ENCODE measurements around the gene DAAM1.

Gene DAAM1

DNA sequence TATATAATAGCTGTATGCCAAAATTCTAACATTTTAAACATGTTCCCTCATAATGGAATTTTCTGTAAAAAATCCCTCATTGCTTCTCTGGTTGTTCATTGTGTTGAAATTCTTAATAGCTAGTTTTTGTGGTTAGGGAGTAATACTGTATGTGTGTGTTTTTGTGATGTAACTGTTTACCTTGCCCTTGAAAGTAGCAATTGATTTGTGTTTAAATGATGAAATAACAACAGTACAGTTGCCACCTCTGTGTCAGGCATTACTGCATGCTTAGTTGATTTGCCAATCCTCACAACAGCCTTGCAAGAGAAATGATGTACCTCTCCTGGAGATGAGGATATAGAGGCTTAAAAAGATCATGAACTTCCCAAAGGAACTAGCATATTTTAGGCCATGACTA lies 94.9 kb downstream of the DAAM1 start:
- in situ Hi-C loops (cut with MboI; ENCODE audit: low sequenced_read_pairs) = no loop called here

DNA sequence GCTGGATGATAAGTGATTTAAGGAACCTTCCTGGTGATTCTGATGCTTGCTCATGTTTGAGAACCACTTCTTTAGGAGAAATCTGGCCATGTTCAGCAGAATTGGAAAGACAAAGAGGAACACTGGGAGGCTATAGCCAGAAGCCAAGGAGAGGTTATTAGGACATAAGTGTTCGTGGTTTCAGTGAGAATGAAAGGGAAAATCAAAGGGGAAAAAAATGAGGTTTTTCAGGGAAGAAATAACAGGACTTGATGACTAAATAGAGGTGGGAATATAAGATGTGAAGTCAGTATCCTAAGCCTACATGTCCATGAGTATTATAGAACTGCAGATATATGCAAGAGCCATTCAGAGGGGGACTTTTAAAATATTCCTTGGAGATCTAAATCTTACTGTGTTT lies 95.6 kb downstream of the DAAM1 start:
- in situ Hi-C loops (cut with MboI; ENCODE audit: low sequenced_read_pairs) = no loop called here

- in situ Hi-C loops (cut with MboI; ENCODE audit: low sequenced_read_pairs) = no loop called here
These were observed 103.6 kb downstream of the DAAM1 start for GRCh38 chr14:59292028-59292427.

DNA sequence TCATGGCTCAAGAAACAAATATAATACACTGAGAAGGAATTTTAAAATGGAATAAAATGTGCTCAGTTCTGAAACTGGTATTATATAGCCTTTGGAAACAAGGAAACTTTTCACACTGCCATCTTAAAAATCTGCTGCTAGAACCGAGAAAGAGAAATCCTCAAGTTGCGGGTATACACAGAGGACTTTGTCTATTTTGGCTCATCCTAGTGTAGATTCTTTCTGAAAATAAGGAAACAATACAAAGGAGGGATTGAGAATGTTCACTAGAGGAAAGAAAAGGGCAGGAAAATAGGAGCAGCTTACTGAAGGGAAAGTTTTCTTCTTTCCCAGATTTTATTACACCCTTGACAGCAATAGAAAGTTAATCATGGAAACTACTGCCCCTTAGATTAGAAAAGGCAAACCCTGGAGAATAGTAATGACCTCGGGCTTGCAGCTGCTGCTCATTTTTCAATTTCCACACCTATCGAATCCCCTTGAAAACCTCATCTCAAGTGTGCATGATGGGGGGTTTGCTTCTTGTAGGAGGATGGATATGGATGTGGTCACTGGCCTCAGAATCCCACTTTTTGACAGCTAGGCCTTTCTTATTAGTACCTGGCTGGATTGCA lies 104.6 kb downstream of the DAAM1 start:
- in situ Hi-C loops (cut with MboI; ENCODE audit: low sequenced_read_pairs) = no loop called here

DNA sequence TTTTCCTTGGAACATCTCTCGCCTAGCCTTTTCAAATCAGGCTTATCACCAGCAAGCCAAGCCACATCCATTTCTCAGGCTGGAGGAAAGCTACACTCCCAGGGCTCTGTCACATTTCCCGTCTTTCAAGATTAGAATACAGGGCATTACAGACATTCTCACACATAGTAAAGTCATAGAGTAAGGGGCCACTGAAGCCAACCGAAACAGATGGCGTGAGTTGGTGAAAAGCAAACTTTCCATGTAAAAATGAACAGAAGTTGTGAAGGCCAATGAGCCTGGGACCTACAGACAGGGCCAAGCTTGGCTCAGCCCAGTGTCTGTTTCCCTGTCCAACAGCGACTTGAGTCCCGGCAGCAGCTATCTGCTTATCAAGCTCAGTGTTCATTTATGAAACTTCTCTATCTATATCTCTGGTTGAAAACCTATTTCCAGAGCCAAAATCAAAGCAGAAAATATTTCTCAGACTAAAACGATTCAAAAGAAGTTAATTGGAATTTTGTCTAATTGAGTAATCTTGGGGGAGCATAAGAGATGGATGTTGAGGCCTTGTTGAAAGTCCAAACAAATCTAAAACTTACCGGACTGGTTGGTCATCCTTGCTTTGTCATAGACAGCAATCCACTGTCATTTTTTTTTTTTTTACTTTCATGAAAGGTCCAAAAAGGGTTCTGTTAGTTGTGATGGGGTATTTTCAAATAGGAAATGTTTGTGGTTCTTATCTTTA lies 105.6 kb downstream of the DAAM1 start:
- in situ Hi-C loops (cut with MboI; ENCODE audit: low sequenced_read_pairs) = no loop called here

DNA sequence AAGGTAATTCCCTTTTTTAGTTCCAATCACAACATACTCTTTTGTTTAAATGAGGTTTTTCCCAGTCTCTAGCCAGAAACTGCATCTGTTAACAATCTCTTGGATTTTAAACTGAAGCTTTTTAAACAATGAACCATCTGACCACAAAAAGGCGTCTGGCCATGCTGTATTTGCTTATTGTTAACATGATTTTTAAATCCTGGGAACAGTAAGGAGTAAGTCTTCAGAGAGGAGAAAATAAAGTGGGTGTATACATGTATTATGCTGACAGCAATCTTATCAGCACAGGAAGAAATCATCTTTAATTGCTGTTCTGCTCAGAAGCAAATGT lies 106.2 kb downstream of the DAAM1 start:
- in situ Hi-C loops (cut with MboI; ENCODE audit: low sequenced_read_pairs) = no loop called here

DNA sequence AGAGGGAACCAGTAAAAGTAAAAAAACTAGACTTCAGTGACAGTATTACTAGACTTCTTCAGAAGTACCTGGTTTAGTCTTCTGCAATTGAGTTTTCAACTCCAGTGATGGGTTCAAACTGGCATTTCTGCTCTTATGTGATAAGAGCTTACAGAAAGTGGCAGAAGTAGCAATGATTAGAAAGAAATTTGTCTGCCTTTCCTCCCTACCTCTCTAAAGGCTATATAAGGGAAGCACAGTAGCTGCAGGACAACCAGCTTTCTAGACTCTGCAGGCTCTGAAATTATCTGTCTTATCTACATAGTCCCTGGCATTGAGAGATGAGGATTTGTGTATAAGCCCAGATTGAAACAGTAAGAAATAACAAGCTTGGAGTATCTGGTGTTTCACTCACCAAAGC lies 107.5 kb downstream of the DAAM1 start:
- in situ Hi-C loops (cut with MboI; ENCODE audit: low sequenced_read_pairs) = no loop called here

DNA sequence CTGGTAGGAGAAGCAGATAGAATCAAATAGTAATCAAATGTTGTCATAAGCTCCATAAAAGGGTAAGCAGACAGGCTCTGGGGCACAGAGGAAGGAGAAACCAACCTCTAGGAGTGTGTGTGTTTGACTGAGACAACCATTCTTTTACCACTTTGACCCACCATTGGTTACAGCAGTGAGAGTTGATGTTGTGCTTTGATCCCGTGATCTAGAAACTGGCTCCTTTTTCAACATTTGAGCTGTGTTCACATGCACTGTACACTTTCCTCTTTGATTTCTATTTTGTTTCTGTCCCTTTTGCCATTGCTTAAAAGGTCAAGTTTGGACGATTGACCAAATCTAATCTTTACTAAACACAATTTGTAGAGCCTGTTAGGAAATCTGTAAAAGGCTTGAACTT lies 108.0 kb downstream of the DAAM1 start:
- in situ Hi-C loops (cut with MboI; ENCODE audit: low sequenced_read_pairs) = no loop called here

DNA sequence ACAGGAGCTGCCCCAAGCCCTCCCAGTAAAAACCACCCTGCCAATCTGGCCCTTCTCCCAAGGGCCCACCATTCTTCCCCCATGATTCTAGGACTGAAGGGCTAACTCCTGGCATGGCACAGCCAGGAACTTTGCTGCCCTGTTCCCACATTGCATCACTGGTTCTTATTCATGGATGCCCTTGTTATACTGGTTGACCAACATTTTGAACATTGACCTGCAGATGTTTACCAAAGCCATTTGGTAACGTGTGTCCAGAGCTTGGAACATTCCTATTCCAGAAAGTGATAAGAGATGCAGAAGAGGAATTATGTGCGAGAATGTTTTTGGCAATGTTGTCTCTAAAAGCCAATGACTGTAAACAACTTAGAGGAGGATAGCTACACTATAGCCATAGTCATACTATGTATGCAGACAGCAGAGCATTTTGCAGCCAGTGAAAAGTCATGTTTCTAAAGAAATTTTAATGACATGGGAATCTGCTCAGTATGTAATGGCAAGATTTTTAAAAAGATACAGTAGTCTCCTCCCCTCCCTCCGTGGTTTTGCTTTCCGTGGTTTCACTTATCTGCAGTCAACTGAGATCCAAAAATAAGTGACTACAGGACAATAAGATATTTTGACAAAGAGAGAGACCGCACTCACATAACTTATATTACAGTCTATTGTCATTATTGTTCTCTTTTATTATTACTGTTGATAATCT lies 108.8 kb downstream of the DAAM1 start:
- in situ Hi-C loops (cut with MboI; ENCODE audit: low sequenced_read_pairs) = no loop called here

GRCh38 chr14:59299731-59300130 lies 111.3 kb downstream of the DAAM1 start:
- in situ Hi-C loops (cut with MboI; ENCODE audit: low sequenced_read_pairs) = no loop called here

DNA sequence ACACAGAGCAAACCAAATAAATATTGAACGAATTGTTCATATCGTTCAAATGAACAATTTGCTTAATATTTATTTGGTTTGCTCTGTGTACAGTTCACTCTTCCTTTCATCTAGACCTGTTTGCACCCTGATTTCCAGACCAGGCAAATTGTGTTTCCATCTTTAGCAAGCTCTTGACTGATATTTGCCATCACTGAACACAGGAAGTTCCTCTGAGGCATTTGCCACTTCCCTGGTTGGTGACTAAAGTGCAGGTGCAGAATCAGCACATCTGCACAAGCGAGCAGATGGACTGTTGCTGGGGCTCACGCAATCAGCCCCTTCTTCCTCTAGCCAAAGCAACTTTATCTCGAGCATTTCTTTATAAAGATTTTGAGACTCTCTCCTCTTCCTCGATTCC lies 112.9 kb downstream of the DAAM1 start:
- in situ Hi-C loops (cut with MboI; ENCODE audit: low sequenced_read_pairs) = no loop called here

- in situ Hi-C loops (cut with MboI; ENCODE audit: low sequenced_read_pairs) = no loop called here
These were observed 113.8 kb downstream of the DAAM1 start for GRCh38 chr14:59302313-59302712.

- in situ Hi-C loops (cut with MboI; ENCODE audit: low sequenced_read_pairs) = no loop called here
These were observed 114.7 kb downstream of the DAAM1 start for GRCh38 chr14:59303216-59303615.

DNA sequence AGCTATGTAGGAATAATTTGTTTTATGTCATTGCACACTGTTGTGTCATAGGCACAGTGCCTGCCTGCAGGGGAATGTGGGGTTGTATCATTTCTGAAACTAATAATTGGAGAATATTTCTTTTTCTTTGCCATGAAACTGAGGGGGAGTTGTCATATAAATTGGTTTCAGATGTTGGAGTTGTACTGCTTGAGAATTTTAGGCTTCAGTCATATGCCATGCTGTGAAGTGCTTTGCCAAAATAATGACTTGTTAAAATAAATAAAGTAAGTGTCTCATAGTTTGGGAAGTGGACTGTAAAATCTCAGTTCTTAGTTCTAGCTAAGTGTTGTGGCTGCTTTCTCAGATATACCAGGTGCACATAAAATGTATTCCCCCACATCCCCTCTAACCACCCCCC lies 116.8 kb downstream of the DAAM1 start:
- in situ Hi-C loops (cut with MboI; ENCODE audit: low sequenced_read_pairs) = no loop called here

- in situ Hi-C loops (cut with MboI; ENCODE audit: low sequenced_read_pairs) = no loop called here
These were observed 117.5 kb downstream of the DAAM1 start for GRCh38 chr14:59305836-59306555.

DNA sequence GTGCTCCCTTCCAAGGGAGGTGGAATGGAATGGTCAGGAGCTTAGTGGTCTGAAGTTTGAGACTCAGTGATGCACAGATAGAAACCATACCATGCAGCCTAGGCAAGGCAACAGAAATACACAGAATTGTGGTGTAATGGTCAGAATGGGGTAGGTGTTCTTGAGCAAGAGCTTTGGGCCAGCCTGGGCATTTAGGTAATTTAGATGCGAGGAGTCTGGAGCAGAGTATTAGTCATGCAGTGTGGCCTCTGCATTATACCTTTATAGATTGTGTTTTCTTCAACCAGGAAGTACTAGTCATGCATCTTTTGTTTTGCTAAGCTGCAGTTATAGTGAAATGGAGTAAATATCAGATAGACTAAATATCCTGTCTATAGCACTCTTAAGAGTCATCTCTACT lies 118.3 kb downstream of the DAAM1 start:
- in situ Hi-C loops (cut with MboI; ENCODE audit: low sequenced_read_pairs) = no loop called here

DNA sequence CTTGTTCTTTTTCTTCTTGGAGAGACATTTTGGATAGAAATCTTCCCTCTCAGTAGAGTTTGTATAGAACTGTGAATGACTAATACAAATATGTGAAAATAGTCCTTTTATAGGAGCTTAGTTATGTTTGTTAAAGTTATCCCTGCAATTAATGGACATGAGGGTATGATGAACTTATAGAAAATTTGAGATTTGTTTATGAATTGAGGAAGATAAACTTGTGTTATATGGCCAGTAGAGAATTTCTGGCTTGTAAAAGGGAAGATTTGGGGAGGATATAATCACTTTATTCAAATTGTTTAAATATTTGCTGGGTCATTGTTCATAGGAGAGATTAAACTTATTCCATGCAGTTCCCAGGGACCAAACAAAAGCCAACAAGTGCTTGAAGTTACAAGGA lies 119.6 kb downstream of the DAAM1 start:
- in situ Hi-C loops (cut with MboI; ENCODE audit: low sequenced_read_pairs) = no loop called here

- in situ Hi-C loops (cut with MboI; ENCODE audit: low sequenced_read_pairs) = no loop called here
These were observed 120.2 kb downstream of the DAAM1 start for GRCh38 chr14:59308673-59309072.

- in situ Hi-C loops (cut with MboI; ENCODE audit: low sequenced_read_pairs) = no loop called here
These were observed 120.9 kb downstream of the DAAM1 start for GRCh38 chr14:59309291-59309900.

GRCh38 chr14:59310633-59311032 lies 122.2 kb downstream of the DAAM1 start:
- in situ Hi-C loops (cut with MboI; ENCODE audit: low sequenced_read_pairs) = no loop called here

DNA sequence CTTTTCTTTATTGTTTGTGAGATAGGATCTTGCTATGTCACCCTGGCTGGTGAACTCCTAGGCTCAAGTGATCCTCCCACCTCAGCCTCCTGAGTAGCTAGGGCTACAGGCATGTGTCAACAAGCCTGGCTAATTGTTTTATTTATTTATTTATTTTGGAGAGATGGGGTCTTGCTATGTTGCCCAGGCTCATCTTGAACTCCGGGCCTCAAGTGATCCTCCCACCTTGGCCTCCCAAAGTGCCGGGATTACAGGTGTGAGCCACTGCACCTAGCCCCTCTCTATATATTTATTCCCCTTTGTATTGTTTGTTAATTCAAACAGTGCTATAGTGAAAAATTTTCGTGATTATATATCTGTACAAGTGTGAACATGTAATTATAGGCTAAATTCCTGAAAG lies 123.3 kb downstream of the DAAM1 start:
- in situ Hi-C loops (cut with MboI; ENCODE audit: low sequenced_read_pairs) = no loop called here

Measured in hTERT RPE-1 (cell line).